Activated CD4-positive, alpha-beta T cell treated with anti-CD3 and anti-CD28 coated beads, Interleukin-2, Interleukin-4, amounts not matched to agents 100 ng/mL and 50 ng/mL, durations not matched to agents 16 hours and 8 hours (primary cell): ENCODE measurements around the gene GSTO2.

Experiments
- DNase-seq: peaks from one replicate; pipeline ENCODE4 v3.0.0-alpha.2; 2020; ENCODE audit warnings: low spot score

GSTO2 gene

GRCh38 chr10:104340641-104341040, 71.7 kb downstream of the GSTO2 start:
- DNase-seq, result no peak

GRCh38 chr10:104342941-104343411, 74.0 kb downstream of the GSTO2 start:
- DNase-seq, result no peak

- DNase-seq, result no peak
Observed at GRCh38 chr10:104344219-104344618, 75.2 kb downstream of the GSTO2 start.

- no peak for DNase-seq
Observed at GRCh38 chr10:104345515-104345914, 76.5 kb downstream of the GSTO2 start.

GRCh38 chr10:104345941-104346340, 77.0 kb downstream of the GSTO2 start:
- DNase-seq, result no peak

- no peak for DNase-seq
Observed at GRCh38 chr10:104347295-104348045, 78.5 kb downstream of the GSTO2 start.

GRCh38 chr10:104348601-104349000, 79.6 kb downstream of the GSTO2 start:
- no peak for DNase-seq

GRCh38 chr10:104349623-104350126, 80.7 kb downstream of the GSTO2 start:
- DNase-seq, result no peak

GRCh38 chr10:104350127-104350635, 81.2 kb downstream of the GSTO2 start:
- peak; percentile 69 for DNase-seq

GRCh38 chr10:104351061-104351702, 82.2 kb downstream of the GSTO2 start:
- DNase-seq, result peak; percentile 55

GRCh38 chr10:104351919-104352318, 82.9 kb downstream of the GSTO2 start:
- DNase-seq, result no peak

- peak; percentile 94 for DNase-seq
Observed at GRCh38 chr10:104353325-104354048, 84.5 kb downstream of the GSTO2 start, which contains the start of gene CFAP58. Gene CFAP58, plus strand, starts transcription at chr10:104353833. Its CDS starts 65 bp downstream, at chr10:104353898.
